ENCODE measurements around the gene TAAR9.

- TF ChIP-seq CTCF (IDR thresholded peaks at IDR 0.05; ENCODE audit: low read depth, low read length, poor library complexity, severe bottlenecking) = no peak
- TF ChIP-seq EZH2phosphoT487 (IDR thresholded peaks at IDR 0.05; ENCODE audit: borderline replicate concordance, low read length) = no peak
Measured at GRCh38 chr6:132527791-132528190, 10.3 kb upstream of the TAAR9 start.
